CD4-positive, alpha-beta T cell treated with Interleukin-12 subunit alpha and Interleukin-12 subunit beta, for 1 hour (primary cell): ENCODE results near the gene WDR27.

Experiments
- DNase-seq: peaks from one replicate; pipeline ENCODE4 v3.0.0-alpha.2; 2020

Gene WDR27

GRCh38 chr6:169510871-169511270, 191.0 kb downstream of the WDR27 start:
- DNase-seq, result no peak

- no peak for DNase-seq
These were observed 193.4 kb downstream of the WDR27 start for GRCh38 chr6:169508452-169508851.

- DNase-seq, result no peak
These were observed 198.2 kb downstream of the WDR27 start for GRCh38 chr6:169503422-169504152.

GRCh38 chr6:169502445-169502844, 199.4 kb downstream of the WDR27 start:
- no peak for DNase-seq

- DNase-seq, result no peak
These were observed 200.0 kb downstream of the WDR27 start for GRCh38 chr6:169501777-169502313.

GRCh38 chr6:169501128-169501527, 200.7 kb downstream of the WDR27 start:
- DNase-seq, result no peak

- DNase-seq, result no peak
These were observed 201.1 kb downstream of the WDR27 start for GRCh38 chr6:169500688-169501087.

- DNase-seq, result no peak
These were observed 202.0 kb downstream of the WDR27 start for GRCh38 chr6:169499848-169500247.

GRCh38 chr6:169498916-169499513, 202.8 kb downstream of the WDR27 start:
- DNase-seq, result no peak

- DNase-seq, result no peak
These were observed 206.2 kb downstream of the WDR27 start for GRCh38 chr6:169495601-169496000.

- DNase-seq, result no peak
These were observed 207.8 kb downstream of the WDR27 start for GRCh38 chr6:169494038-169494437.

- no peak for DNase-seq
These were observed 210.3 kb downstream of the WDR27 start for GRCh38 chr6:169491482-169491881.

- no peak for DNase-seq
These were observed 211.0 kb downstream of the WDR27 start for GRCh38 chr6:169490830-169491229.

GRCh38 chr6:169490246-169490641, 211.6 kb downstream of the WDR27 start:
- no peak for DNase-seq

- DNase-seq, result no peak
These were observed 212.1 kb downstream of the WDR27 start for GRCh38 chr6:169489563-169490245.

GRCh38 chr6:169487579-169488436, 214.0 kb downstream of the WDR27 start:
- no peak for DNase-seq

GRCh38 chr6:169479783-169480495, 221.9 kb downstream of the WDR27 start:
- DNase-seq, result no peak

GRCh38 chr6:169474362-169474761, 227.5 kb downstream of the WDR27 start:
- no peak for DNase-seq

GRCh38 chr6:169473663-169474062, 228.2 kb downstream of the WDR27 start:
- DNase-seq, result no peak

- no peak for DNase-seq
These were observed 228.9 kb downstream of the WDR27 start for GRCh38 chr6:169472786-169473416.

GRCh38 chr6:169470790-169471189, 231.0 kb downstream of the WDR27 start:
- no peak for DNase-seq

- DNase-seq, result no peak
These were observed 232.8 kb downstream of the WDR27 start for GRCh38 chr6:169469028-169469427.
